ENCODE data around the gene WNT16. TPM values are rescaled to one million over a fixed set of nuclear protein-coding genes. Genes with fewer than 3 reads are reported as not detected.

The WNT16 gene
- total and polyA plus RNA-seq, 2 donors (not counting 1 experiment from before 2014, with no cell fraction given) = 1.2 to 3.8 TPM

- no peaks in the 10 kb centered on the region for H4K20me1 ChIP-seq (ENCODE audit: control insufficient read depth, extremely low read depth, insufficient read depth, low read length)
- no peaks in the 10 kb centered on the region for H3K79me2 ChIP-seq (ENCODE audit: control insufficient read depth, insufficient read depth, low read length)
- H3K4me1 ChIP-seq (ENCODE audit: control insufficient read depth, extremely low read depth, insufficient read depth, low read length) = no peaks in the 10 kb centered on the region
- no peak for DNase-seq (ENCODE audit: low read depth in 2 of 2)
- no peaks in the 10 kb centered on the region for H3K27me3 ChIP-seq (ENCODE audit: control insufficient read depth, insufficient read depth, low read length)
- H3K27ac ChIP-seq (ENCODE audit: insufficient read depth, low read length) = no peak overlapping the region
- no peak overlapping the region for H3K9ac ChIP-seq (ENCODE audit: insufficient read depth, low read length)
- no peak overlapping the region for H3K4me2 ChIP-seq (ENCODE audit: extremely low read depth, insufficient read depth, low read length)
- TF ChIP-seq CTCF (conservative IDR thresholded peaks at IDR 0.05 in 1 of 2, IDR thresholded peaks at IDR 0.05 in 1 of 2; ENCODE audit: low read depth in 1 of 2, low read length in 2 of 2) = no peak
- no peak for TF ChIP-seq EZH2 (IDR thresholded peaks at IDR 0.05; ENCODE audit: low read length, missing control alignments)
- no peaks in the 10 kb centered on the region for H3K36me3 ChIP-seq (ENCODE audit: control insufficient read depth, insufficient read depth, low read length)
- H2AFZ ChIP-seq (ENCODE audit: low read length) = no peak overlapping the region
- H3K9me3 ChIP-seq (ENCODE audit: control insufficient read depth, insufficient read depth, low read depth, low read length) = no peaks in the 10 kb centered on the region
- no peak overlapping the region for H3K4me3 ChIP-seq (replicated peaks in 1 of 4; ENCODE audit: control extremely low read depth in 1 of 4, insufficient read depth in 1 of 4, low read depth in 3 of 4, low read length in 4 of 4)
Observed at GRCh38 chr7:121294448-121294992, 34.3 kb upstream of the WNT16 start.

DNA sequence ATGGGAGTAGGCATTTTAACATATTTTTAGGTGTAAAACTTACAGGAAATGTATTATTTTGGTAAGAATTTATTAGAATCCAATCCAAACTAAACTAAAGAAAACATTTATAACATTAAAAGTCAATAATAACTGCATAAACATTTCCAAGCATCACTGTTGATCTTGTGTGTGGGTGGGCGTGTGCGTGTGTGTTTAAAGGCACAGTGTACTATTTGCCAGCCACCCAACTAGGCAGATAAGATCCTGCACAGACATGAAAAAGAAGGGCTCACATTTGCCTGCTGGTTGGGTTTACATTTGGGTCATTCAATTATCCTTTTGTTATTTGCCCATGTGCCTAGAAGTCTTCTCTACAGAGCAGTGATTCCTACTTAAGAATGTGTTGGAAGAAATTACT, 31.0 kb upstream of the WNT16 start:
- Histone ChIP-seq H3K27me3 (ENCODE audit: control insufficient read depth, insufficient read depth, low read length) (no peaks in the 10 kb centered on the region), H3K36me3 (ENCODE audit: control insufficient read depth, insufficient read depth, low read length) (no peaks in the 10 kb centered on the region), H3K4me1 (ENCODE audit: control insufficient read depth, extremely low read depth, insufficient read depth, low read length) (peaks cover 5% of the 10 kb centered on the region), H2AFZ (ENCODE audit: low read length) (no peak overlapping the region), H4K20me1 (ENCODE audit: control insufficient read depth, extremely low read depth, insufficient read depth, low read length) (no peaks in the 10 kb centered on the region), H3K4me3 (replicated peaks in 1 of 4; ENCODE audit: control extremely low read depth in 1 of 4, insufficient read depth in 1 of 4, low read depth in 3 of 4, low read length in 4 of 4) (no peak overlapping the region), H3K79me2 (ENCODE audit: control insufficient read depth, insufficient read depth, low read length) (no peaks in the 10 kb centered on the region), H3K9ac (ENCODE audit: insufficient read depth, low read length) (no peak overlapping the region), H3K9me3 (ENCODE audit: control insufficient read depth, insufficient read depth, low read depth, low read length) (no peaks in the 10 kb centered on the region), H3K27ac (ENCODE audit: insufficient read depth, low read length) (no peak overlapping the region), H3K4me2 (ENCODE audit: extremely low read depth, insufficient read depth, low read length) (no peak overlapping the region)
- DNase-seq (ENCODE audit: low read depth in 2 of 2) = no peak
- no peak for TF ChIP-seq EZH2 (IDR thresholded peaks at IDR 0.05; ENCODE audit: low read length, missing control alignments)
- TF ChIP-seq CTCF (conservative IDR thresholded peaks at IDR 0.05 in 1 of 2, IDR thresholded peaks at IDR 0.05 in 1 of 2; ENCODE audit: low read depth in 1 of 2, low read length in 2 of 2) = no peak

DNA sequence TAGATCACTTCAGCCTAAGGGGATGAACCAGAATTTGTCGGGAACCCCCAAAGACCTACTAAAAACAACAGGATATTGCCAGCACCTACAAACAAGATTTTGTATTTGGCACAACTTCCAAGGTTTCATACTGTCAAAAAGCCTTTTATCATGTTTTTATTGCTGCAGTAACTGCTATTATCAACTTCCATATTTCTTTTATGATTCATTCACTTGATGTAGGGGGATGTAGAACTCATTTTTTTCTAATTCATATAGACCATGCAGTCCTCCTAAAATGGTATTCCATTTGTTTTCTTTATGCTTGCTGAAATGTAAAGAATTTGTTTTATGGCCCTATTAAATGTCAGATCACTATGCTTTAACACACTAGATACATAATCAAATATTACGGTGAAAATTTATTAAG, 30.0 kb upstream of the WNT16 start:
- H4K20me1 ChIP-seq (ENCODE audit: control insufficient read depth, extremely low read depth, insufficient read depth, low read length) = no peaks in the 10 kb centered on the region
- H3K9me3 ChIP-seq (ENCODE audit: control insufficient read depth, insufficient read depth, low read depth, low read length) = no peaks in the 10 kb centered on the region
- H3K9ac ChIP-seq (ENCODE audit: insufficient read depth, low read length) = no peak overlapping the region
- no peak overlapping the region for H3K4me2 ChIP-seq (ENCODE audit: extremely low read depth, insufficient read depth, low read length)
- H2AFZ ChIP-seq (ENCODE audit: low read length) = no peak overlapping the region
- peaks cover 6% of the 10 kb centered on the region for H3K4me1 ChIP-seq (ENCODE audit: control insufficient read depth, extremely low read depth, insufficient read depth, low read length)
- H3K36me3 ChIP-seq (ENCODE audit: control insufficient read depth, insufficient read depth, low read length) = no peaks in the 10 kb centered on the region
- H3K27me3 ChIP-seq (ENCODE audit: control insufficient read depth, insufficient read depth, low read length) = no peaks in the 10 kb centered on the region
- TF ChIP-seq CTCF (conservative IDR thresholded peaks at IDR 0.05 in 1 of 2, IDR thresholded peaks at IDR 0.05 in 1 of 2; ENCODE audit: low read depth in 1 of 2, low read length in 2 of 2) (no peak), EZH2 (IDR thresholded peaks at IDR 0.05; ENCODE audit: low read length, missing control alignments) (no peak)
- H3K4me3 ChIP-seq (replicated peaks in 1 of 4; ENCODE audit: control extremely low read depth in 1 of 4, insufficient read depth in 1 of 4, low read depth in 3 of 4, low read length in 4 of 4) = no peak overlapping the region
- DNase-seq (ENCODE audit: low read depth in 2 of 2) = no peak
- H3K79me2 ChIP-seq (ENCODE audit: control insufficient read depth, insufficient read depth, low read length) = no peaks in the 10 kb centered on the region
- no peak overlapping the region for H3K27ac ChIP-seq (ENCODE audit: insufficient read depth, low read length)

Measured in fibroblast of lung (primary cell).